A673 (cell line): ENCODE data around the gene THBS3.
"Not testable (repeated sequence)": the region's sequence is repeated elsewhere in the genome, so short reads cannot be mapped to it uniquely, and the experiment has no call there.

Source experiments
- EZH2 ChIP-seq: fragments of 200-600 bp; sonication (generic); IDR thresholded peaks from 2 replicates; pipeline ENCODE4 v1.6.1; 2017; ENCODE audit warnings: borderline replicate concordance, low read depth, mild to moderate bottlenecking, mixed read lengths, antibody characterized with exemption, low read length; ENCODE audit not compliant: poor library complexity, severe bottlenecking
- TF ChIP-seq, protein P1 (sequence below): fragments of 300-800, 200-600 bp; sonication (generic); conservative IDR thresholded peaks from 2 replicates; pipeline ENCODE4 v1.5.1; 2017; ENCODE audit warnings: low read depth, mild to moderate bottlenecking, antibody characterized with exemption, low read length, moderate library complexity, mixed read lengths

- TF ChIP-seq, protein P1, sequence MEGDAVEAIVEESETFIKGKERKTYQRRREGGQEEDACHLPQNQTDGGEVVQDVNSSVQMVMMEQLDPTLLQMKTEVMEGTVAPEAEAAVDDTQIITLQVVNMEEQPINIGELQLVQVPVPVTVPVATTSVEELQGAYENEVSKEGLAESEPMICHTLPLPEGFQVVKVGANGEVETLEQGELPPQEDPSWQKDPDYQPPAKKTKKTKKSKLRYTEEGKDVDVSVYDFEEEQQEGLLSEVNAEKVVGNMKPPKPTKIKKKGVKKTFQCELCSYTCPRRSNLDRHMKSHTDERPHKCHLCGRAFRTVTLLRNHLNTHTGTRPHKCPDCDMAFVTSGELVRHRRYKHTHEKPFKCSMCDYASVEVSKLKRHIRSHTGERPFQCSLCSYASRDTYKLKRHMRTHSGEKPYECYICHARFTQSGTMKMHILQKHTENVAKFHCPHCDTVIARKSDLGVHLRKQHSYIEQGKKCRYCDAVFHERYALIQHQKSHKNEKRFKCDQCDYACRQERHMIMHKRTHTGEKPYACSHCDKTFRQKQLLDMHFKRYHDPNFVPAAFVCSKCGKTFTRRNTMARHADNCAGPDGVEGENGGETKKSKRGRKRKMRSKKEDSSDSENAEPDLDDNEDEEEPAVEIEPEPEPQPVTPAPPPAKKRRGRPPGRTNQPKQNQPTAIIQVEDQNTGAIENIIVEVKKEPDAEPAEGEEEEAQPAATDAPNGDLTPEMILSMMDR: not testable (repeated sequence)
- TF ChIP-seq EZH2: not testable (repeated sequence)
These were observed 43.1 kb downstream of the THBS3 start for GRCh38 chr1:155164625-155165024.
